GM19193 (cell line): ENCODE results near the gene IFT81.

ENCODE experiments used
- POLR2A ChIP-seq: IDR thresholded peaks from 4 replicates; pipeline ENCODE4 v1.6.1; 2011; ENCODE audit not compliant: insufficient read depth, insufficient read length; ENCODE audit errors: extremely low read depth

IFT81 gene

GRCh38 chr12:110171186-110171538, 47.0 kb downstream of the IFT81 start:
- TF ChIP-seq POLR2A, result no peak

- no peak for TF ChIP-seq POLR2A
Measured at GRCh38 chr12:110171636-110172035, 47.5 kb downstream of the IFT81 start.

- no peak for TF ChIP-seq POLR2A
Measured at GRCh38 chr12:110174373-110174996, 50.3 kb downstream of the IFT81 start.

- no peak for TF ChIP-seq POLR2A
Measured at GRCh38 chr12:110175201-110175600, 51.0 kb downstream of the IFT81 start.

GRCh38 chr12:110176745-110177144, 52.6 kb downstream of the IFT81 start:
- TF ChIP-seq POLR2A, result no peak

- TF ChIP-seq POLR2A, result no peak
Measured at GRCh38 chr12:110179291-110179690, 55.1 kb downstream of the IFT81 start.

GRCh38 chr12:110180591-110181005, 56.4 kb downstream of the IFT81 start:
- TF ChIP-seq POLR2A, result no peak

GRCh38 chr12:110182281-110182680, 58.1 kb downstream of the IFT81 start:
- TF ChIP-seq POLR2A, result no peak

- no peak for TF ChIP-seq POLR2A
Measured at GRCh38 chr12:110183386-110183785, 59.2 kb downstream of the IFT81 start.

GRCh38 chr12:110185626-110186025, 61.5 kb downstream of the IFT81 start:
- TF ChIP-seq POLR2A, result no peak

GRCh38 chr12:110186059-110186458, 61.9 kb downstream of the IFT81 start:
- TF ChIP-seq POLR2A, result no peak

- TF ChIP-seq POLR2A, result no peak
Measured at GRCh38 chr12:110193196-110193595, 69.0 kb downstream of the IFT81 start.

GRCh38 chr12:110197003-110197402, 72.8 kb downstream of the IFT81 start:
- TF ChIP-seq POLR2A, result no peak

- TF ChIP-seq POLR2A, result no peak
Measured at GRCh38 chr12:110198386-110198785, 74.2 kb downstream of the IFT81 start.

GRCh38 chr12:110199339-110200123, 75.4 kb downstream of the IFT81 start:
- TF ChIP-seq POLR2A, result no peak

- no peak for TF ChIP-seq POLR2A
Measured at GRCh38 chr12:110200124-110200417, 75.9 kb downstream of the IFT81 start.
